HG03045 (cell line): ENCODE measurements around the gene VPS13C.

Experiments
- ATAC-seq: cut with Tn5 transposase; IDR thresholded peaks from one replicate; pipeline ENCODE4 v1.9.1; 2021; ENCODE audit warnings: mild to moderate bottlenecking, moderate library complexity; ENCODE audit not compliant: unreplicated experiment

VPS13C gene

GRCh38 chr15:61871926-61872522, 188.2 kb downstream of the VPS13C start:
- no peak for ATAC-seq

GRCh38 chr15:61869656-61870055, 190.6 kb downstream of the VPS13C start:
- no peak for ATAC-seq

- ATAC-seq = no peak
Measured at GRCh38 chr15:61861962-61862361, 198.3 kb downstream of the VPS13C start.

GRCh38 chr15:61857169-61857829, 202.9 kb downstream of the VPS13C start:
- no peak for ATAC-seq

- no peak for ATAC-seq
Measured at GRCh38 chr15:61856295-61856694, 204.0 kb downstream of the VPS13C start.

- ATAC-seq = no peak
Measured at GRCh38 chr15:61853195-61853594, 207.1 kb downstream of the VPS13C start.

GRCh38 chr15:61851955-61852354, 208.3 kb downstream of the VPS13C start:
- no peak for ATAC-seq

GRCh38 chr15:61849447-61849846, 210.8 kb downstream of the VPS13C start:
- ATAC-seq = no peak

- ATAC-seq = no peak
Measured at GRCh38 chr15:61841466-61841865, 218.8 kb downstream of the VPS13C start.

- no peak for ATAC-seq
Measured at GRCh38 chr15:61840090-61840489, 220.2 kb downstream of the VPS13C start.

- ATAC-seq = no peak
Measured at GRCh38 chr15:61839546-61839945, 220.7 kb downstream of the VPS13C start.

- no peak for ATAC-seq
Measured at GRCh38 chr15:61835496-61836106, 224.6 kb downstream of the VPS13C start.

- no peak for ATAC-seq
Measured at GRCh38 chr15:61835029-61835428, 225.2 kb downstream of the VPS13C start.

- no peak for ATAC-seq
Measured at GRCh38 chr15:61834076-61834697, 226.1 kb downstream of the VPS13C start.

- no peak for ATAC-seq
Measured at GRCh38 chr15:61832223-61832622, 228.0 kb downstream of the VPS13C start.

- ATAC-seq = no peak
Measured at GRCh38 chr15:61831505-61831921, 228.7 kb downstream of the VPS13C start.

- ATAC-seq = no peak
Measured at GRCh38 chr15:61830536-61831330, 229.5 kb downstream of the VPS13C start.

GRCh38 chr15:61829514-61829889, 230.7 kb downstream of the VPS13C start:
- ATAC-seq = no peak

- ATAC-seq = no peak
Measured at GRCh38 chr15:61828860-61829513, 231.3 kb downstream of the VPS13C start.

GRCh38 chr15:61828008-61828407, 232.2 kb downstream of the VPS13C start:
- ATAC-seq = no peak

GRCh38 chr15:61827131-61827530, 233.1 kb downstream of the VPS13C start:
- ATAC-seq = no peak
